GM23338 (cell line): ENCODE measurements around the gene RPS6KC1. TPM values are rescaled to one million over a fixed set of nuclear protein-coding genes. Genes with fewer than 3 reads are reported as not detected.

ENCODE experiments used
- ATAC-seq: fragments of 200-7000 bp; cut with Tn5 transposase; 3 replicates; pipeline ENCODE4 v1.9.1; 2020
- DNase-seq: peaks from one replicate; pipeline ENCODE4 v3.0.0-alpha.2; 2015; ENCODE audit warnings: low spot score
- H2AFZ ChIP-seq: fragments of 200-600 bp; sonication (generic); 2 replicates; pipeline ENCODE4 v1.8.0; 2016; ENCODE audit warnings: antibody characterized with exemption, mild to moderate bottlenecking, moderate library complexity
- H3F3A ChIP-seq: fragments of 200-600 bp; sonication (generic); replicated peaks from 2 replicates; pipeline ENCODE4 v1.8.0; 2017; ENCODE audit warnings: antibody characterized with exemption, mixed run types, low read depth
- H3K27ac ChIP-seq: fragments of 200-600 bp; sonication (generic); 2 replicates; pipeline ENCODE4 v1.6.1; 2016; ENCODE audit warnings: low read depth
- H3K27me3 ChIP-seq: fragments of 200-600 bp; sonication (generic); 2 replicates; pipeline ENCODE4 v1.8.0; 2016; ENCODE audit warnings: mild to moderate bottlenecking, mixed run types, moderate library complexity; ENCODE audit not compliant: insufficient read depth
- H3K36me3 ChIP-seq: fragments of 200-600 bp; sonication (generic); 2 replicates; pipeline ENCODE4 v1.8.0; 2016; ENCODE audit warnings: mild to moderate bottlenecking; ENCODE audit not compliant: insufficient read depth
- H3K4me1 ChIP-seq: fragments of 200-600 bp; sonication (generic); 2 replicates; pipeline ENCODE4 v1.8.0; 2016; ENCODE audit warnings: mild to moderate bottlenecking, moderate library complexity; ENCODE audit not compliant: insufficient read depth
- H3K4me2 ChIP-seq: fragments of 200-600 bp; sonication (generic); 2 replicates; pipeline ENCODE4 v1.7.1; 2017; ENCODE audit warnings: mixed run types
- H3K4me3 ChIP-seq: fragments of 200-600 bp; sonication (generic); 2 replicates; pipeline ENCODE4 v1.6.1; 2016; ENCODE audit warnings: mixed run types
- H3K79me2 ChIP-seq: fragments of 200-600 bp; sonication (generic); replicated peaks from 2 replicates; pipeline ENCODE4 v1.8.0; 2017; ENCODE audit warnings: mild to moderate bottlenecking; ENCODE audit not compliant: insufficient read depth
- H3K9me2 ChIP-seq: fragments of 200-600 bp; sonication (generic); 2 replicates; pipeline ENCODE4 v1.8.0; 2017; ENCODE audit not compliant: insufficient read depth
- H4K20me1 ChIP-seq: fragments of 200-600 bp; sonication (generic); replicated peaks from 2 replicates; pipeline ENCODE4 v1.8.0; 2017; ENCODE audit warnings: mild to moderate bottlenecking; ENCODE audit not compliant: insufficient read depth
- H3K27ac Mint-ChIP-seq: 2 replicates; pipeline ENCODE4 v1.8.0; 2020; ENCODE audit warnings: inconsistent platforms, mild to moderate bottlenecking, moderate library complexity, mixed read lengths
- H3K27me3 Mint-ChIP-seq: 3 replicates; pipeline ENCODE4 v1.8.0; 2022; ENCODE audit warnings: low read depth, mild to moderate bottlenecking, moderate library complexity, mixed read lengths, inconsistent platforms; ENCODE audit not compliant: insufficient read depth, poor library complexity
- H3K36me3 Mint-ChIP-seq: 3 replicates; pipeline ENCODE4 v1.8.0; 2021; ENCODE audit warnings: low read depth, mild to moderate bottlenecking, inconsistent platforms, moderate library complexity, mixed read lengths
- H3K4me1 Mint-ChIP-seq: 3 replicates; pipeline ENCODE4 v1.8.0; 2020; ENCODE audit warnings: mild to moderate bottlenecking, inconsistent platforms, mixed read lengths
- H3K4me3 Mint-ChIP-seq: 3 replicates; pipeline ENCODE4 v1.8.0; 2021; ENCODE audit warnings: moderate library complexity, mild to moderate bottlenecking, inconsistent platforms, mixed read lengths
- H3K9me3 Mint-ChIP-seq: 3 replicates; pipeline ENCODE4 v1.8.0; 2020; ENCODE audit warnings: moderate library complexity, mild to moderate bottlenecking, inconsistent platforms, mixed read lengths
- CREB1 ChIP-seq: fragments of 250-450 bp; sonication (Bioruptor Pico); IDR thresholded peaks from 2 replicates; pipeline ENCODE4 v1.5.0; 2020; ENCODE audit warnings: low read depth, mild to moderate bottlenecking, moderate library complexity
- EZH2 ChIP-seq: fragments of 200-600 bp; sonication (generic); IDR thresholded peaks from one replicate; pipeline ENCODE4 v1.8.0; 2017; ENCODE audit warnings: antibody characterized with exemption, mild to moderate bottlenecking, low read depth; ENCODE audit not compliant: unreplicated experiment
- EZH2phosphoT487 ChIP-seq: fragments of 200-600 bp; sonication (generic); IDR thresholded peaks from one replicate; pipeline ENCODE4 v1.8.1; 2018; ENCODE audit warnings: antibody characterized with exemption; ENCODE audit not compliant: unreplicated experiment
- JUNB ChIP-seq: IDR thresholded peaks from one replicate; pipeline ENCODE4 v1.6.1; 2016; ENCODE audit warnings: antibody characterized with exemption; ENCODE audit not compliant: unreplicated experiment
- NANOG ChIP-seq: IDR thresholded peaks from 2 replicates; pipeline ENCODE4 v1.6.1; 2016; ENCODE audit warnings: antibody characterized with exemption, borderline replicate concordance
- POLR2AphosphoS5 ChIP-seq: IDR thresholded peaks from 2 replicates; pipeline ENCODE4 v1.6.1; 2016; ENCODE audit warnings: antibody characterized with exemption, low read depth
- REST ChIP-seq: IDR thresholded peaks from one replicate; pipeline ENCODE4 v1.6.1; 2018; ENCODE audit warnings: antibody characterized with exemption; ENCODE audit not compliant: unreplicated experiment
- STAT1 ChIP-seq: IDR thresholded peaks from one replicate; pipeline ENCODE4 v1.6.1; 2016; ENCODE audit warnings: antibody characterized with exemption; ENCODE audit not compliant: unreplicated experiment
- ZNF114 ChIP-seq: fragments of 250-450 bp; sonication (Bioruptor Pico); IDR thresholded peaks from 2 replicates; pipeline ENCODE4 v1.5.0; 2020; ENCODE audit warnings: mild to moderate bottlenecking, moderate library complexity
- ZNF331 ChIP-seq: fragments of 250-450 bp; sonication (Bioruptor Pico); IDR thresholded peaks from 2 replicates; pipeline ENCODE4 v1.5.0; 2020; ENCODE audit warnings: low read depth, mild to moderate bottlenecking, moderate library complexity
- ZNF462 ChIP-seq: fragments of 250-450 bp; sonication (Bioruptor Pico); IDR thresholded peaks from 2 replicates; pipeline ENCODE4 v1.5.0; 2020; ENCODE audit warnings: mild to moderate bottlenecking, moderate library complexity
- polyA plus RNA-seq: library from polyadenylated mRNA; unstranded; fragments of >200 nt; fragmentation: Nextera tagmentation; extraction: Ambion mirVana; gene quantifications from 2 replicates; pipeline ENCODE4 v1.2.1, GENCODE V29; 2016
- total RNA-seq: library from RNA; depleted of rRNA; stranded (reverse); fragments of >200 nt; shearing (Covaris generic); gene quantifications from 2 replicates; pipeline ENCODE4 v1.2.3, GENCODE V29; 2014
- TF ChIP-seq, protein P1 (sequence below): IDR thresholded peaks from 2 replicates; pipeline ENCODE4 v1.6.1; 2016; ENCODE audit warnings: antibody characterized with exemption
- TF ChIP-seq, protein P2 (sequence below), 2 experiments: fragments of 200-600 bp in 1 of 2; sonication (generic) in 1 of 2; conservative IDR thresholded peaks; 2 replicates each; pipeline versions ENCODE4 v1.5.1 to v1.6.1; 2016 to 2017; ENCODE audit warnings: antibody characterized with exemption in 2 of 2, low read depth in 2 of 2, mild to moderate bottlenecking in 2 of 2, moderate library complexity in 1 of 2

RPS6KC1 gene
- total and polyA plus RNA-seq, 2 experiments from 2014 or later = 7.9 to 24.9 TPM

GRCh38 chr1:213034713-213035112 is 16.3 kb upstream of the RPS6KC1 start:
- no peak overlapping the region for H3K27ac ChIP-seq
- Mint-ChIP-seq H3K4me3 (no peak overlapping the region), H3K4me1 (no peaks in the 10 kb centered on the region), H3K27me3 (peaks cover 5% of the 10 kb centered on the region), H3K36me3 (no peaks in the 10 kb centered on the region), H3K27ac (no peak overlapping the region), H3K9me3 (peaks cover 7% of the 10 kb centered on the region)
- DNase-seq (no peak), ATAC-seq (no peak)
- no peaks in the 10 kb centered on the region for H3K4me1 ChIP-seq
- no peaks in the 10 kb centered on the region for H3K79me2 ChIP-seq
- no peak overlapping the region for H3K4me3 ChIP-seq
- H3K4me2 ChIP-seq = no peak overlapping the region
- H4K20me1 ChIP-seq = no peaks in the 10 kb centered on the region
- H3K36me3 ChIP-seq = no peaks in the 10 kb centered on the region; the same call in 1 of the 2 replicates
- 0 out of 2 replicates have a peak, but pooled peaks cover 7% of the 10 kb centered on the region for H3K9me2 ChIP-seq
- H3F3A ChIP-seq = no peaks in the 10 kb centered on the region
- TF ChIP-seq NANOG (no peak), ZNF114 (no peak), CREB1 (CRISPR knock-in tag) (no peak), POLR2AphosphoS5 (no peak), STAT1 (no peak), ZNF462 (CRISPR knock-in tag) (no peak), EZH2 (no peak), EZH2phosphoT487 (no peak), ZNF331 (CRISPR knock-in tag) (no peak), REST (no peak), JUNB (no peak)
- TF ChIP-seq, protein P1, sequence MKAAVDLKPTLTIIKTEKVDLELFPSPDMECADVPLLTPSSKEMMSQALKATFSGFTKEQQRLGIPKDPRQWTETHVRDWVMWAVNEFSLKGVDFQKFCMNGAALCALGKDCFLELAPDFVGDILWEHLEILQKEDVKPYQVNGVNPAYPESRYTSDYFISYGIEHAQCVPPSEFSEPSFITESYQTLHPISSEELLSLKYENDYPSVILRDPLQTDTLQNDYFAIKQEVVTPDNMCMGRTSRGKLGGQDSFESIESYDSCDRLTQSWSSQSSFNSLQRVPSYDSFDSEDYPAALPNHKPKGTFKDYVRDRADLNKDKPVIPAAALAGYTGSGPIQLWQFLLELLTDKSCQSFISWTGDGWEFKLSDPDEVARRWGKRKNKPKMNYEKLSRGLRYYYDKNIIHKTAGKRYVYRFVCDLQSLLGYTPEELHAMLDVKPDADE = no peak
- TF ChIP-seq, protein P2, sequence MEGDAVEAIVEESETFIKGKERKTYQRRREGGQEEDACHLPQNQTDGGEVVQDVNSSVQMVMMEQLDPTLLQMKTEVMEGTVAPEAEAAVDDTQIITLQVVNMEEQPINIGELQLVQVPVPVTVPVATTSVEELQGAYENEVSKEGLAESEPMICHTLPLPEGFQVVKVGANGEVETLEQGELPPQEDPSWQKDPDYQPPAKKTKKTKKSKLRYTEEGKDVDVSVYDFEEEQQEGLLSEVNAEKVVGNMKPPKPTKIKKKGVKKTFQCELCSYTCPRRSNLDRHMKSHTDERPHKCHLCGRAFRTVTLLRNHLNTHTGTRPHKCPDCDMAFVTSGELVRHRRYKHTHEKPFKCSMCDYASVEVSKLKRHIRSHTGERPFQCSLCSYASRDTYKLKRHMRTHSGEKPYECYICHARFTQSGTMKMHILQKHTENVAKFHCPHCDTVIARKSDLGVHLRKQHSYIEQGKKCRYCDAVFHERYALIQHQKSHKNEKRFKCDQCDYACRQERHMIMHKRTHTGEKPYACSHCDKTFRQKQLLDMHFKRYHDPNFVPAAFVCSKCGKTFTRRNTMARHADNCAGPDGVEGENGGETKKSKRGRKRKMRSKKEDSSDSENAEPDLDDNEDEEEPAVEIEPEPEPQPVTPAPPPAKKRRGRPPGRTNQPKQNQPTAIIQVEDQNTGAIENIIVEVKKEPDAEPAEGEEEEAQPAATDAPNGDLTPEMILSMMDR (conservative IDR thresholded peaks at IDR 0.05; ENCODE audit: low read depth in 2 of 2) = no peak
- H2AFZ ChIP-seq = no peak overlapping the region
- H3K27me3 ChIP-seq = no peaks in the 10 kb centered on the region
